ENCODE results near the gene AP1B1.

AP1B1 gene

GRCh38 chr22:29284196-29284595, 104.2 kb downstream of the AP1B1 start:
- no peak for TF ChIP-seq CTCF (IDR thresholded peaks at IDR 0.05; ENCODE audit: low read depth, low read length, missing control alignments)
- no peak for DNase-seq (ENCODE audit: low read depth)
- no peak overlapping the region for H3K4me3 ChIP-seq (ENCODE audit: low read depth, low read length)

DNA sequence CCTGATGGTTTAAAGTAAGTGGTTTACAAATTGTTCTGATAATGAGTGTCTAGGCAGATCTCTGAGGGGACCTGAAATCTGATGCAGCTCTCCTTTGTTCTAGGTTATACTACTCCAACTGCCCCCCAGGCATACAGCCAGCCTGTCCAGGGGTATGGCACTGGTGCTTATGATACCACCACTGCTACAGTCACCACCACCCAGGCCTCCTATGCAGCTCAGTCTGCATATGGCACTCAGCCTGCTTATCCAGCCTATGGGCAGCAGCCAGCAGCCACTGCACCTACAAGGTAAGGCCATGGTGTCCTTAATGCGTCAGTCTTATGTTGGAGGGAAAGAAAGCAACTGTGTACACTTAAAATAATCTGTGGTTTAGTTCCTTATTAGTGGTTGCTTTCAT, 110.4 kb downstream of the AP1B1 start:
- H3K4me3 ChIP-seq (ENCODE audit: low read depth, low read length) = no peak overlapping the region
- DNase-seq (ENCODE audit: low read depth) = no peak
- TF ChIP-seq CTCF (IDR thresholded peaks at IDR 0.05; ENCODE audit: low read depth, low read length, missing control alignments) = no peak
